Testis (tissue), 2 donors: Measurements from ENCODE around the gene TBX6.

Experiments
- POLR2A ChIP-seq: fragments of 450-650 bp; IDR thresholded peaks from one replicate; pipeline ENCODE4 v1.6.1; 2017; ENCODE audit warnings: antibody characterized with exemption, mild to moderate bottlenecking, moderate library complexity
- TF ChIP-seq, protein P1 (sequence below), 3 experiments: fragments of 450-650 bp in 2 of 3; fragments of 200-600 bp in 1 of 3; sonication (generic) in 1 of 3; IDR thresholded peaks; one replicate each; pipeline ENCODE4 v1.5.1; 2016 to 2019; ENCODE audit warnings: antibody characterized with exemption in 3 of 3, mild to moderate bottlenecking in 2 of 3, moderate library complexity in 1 of 3

DNA sequence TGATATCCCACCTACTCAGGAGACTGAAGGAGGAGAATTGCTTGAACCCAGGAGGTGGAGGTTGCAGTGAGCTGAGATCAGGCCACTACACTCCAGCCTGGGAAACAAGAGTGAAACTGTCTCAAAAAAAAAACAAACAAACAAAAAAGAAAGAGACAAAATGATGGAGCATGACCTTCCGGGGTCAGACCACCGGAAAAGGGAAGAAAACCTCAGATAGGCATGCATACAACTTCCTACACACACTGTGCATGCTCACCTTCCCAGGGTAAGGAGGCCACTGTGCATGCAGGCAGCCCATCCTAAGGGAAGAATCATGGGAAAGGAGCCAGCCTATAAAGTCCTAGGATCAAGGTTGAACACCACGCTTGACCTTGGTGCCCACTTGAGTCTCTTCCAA lies 40.9 kb upstream of the TBX6 start:
- TF ChIP-seq, protein P1, sequence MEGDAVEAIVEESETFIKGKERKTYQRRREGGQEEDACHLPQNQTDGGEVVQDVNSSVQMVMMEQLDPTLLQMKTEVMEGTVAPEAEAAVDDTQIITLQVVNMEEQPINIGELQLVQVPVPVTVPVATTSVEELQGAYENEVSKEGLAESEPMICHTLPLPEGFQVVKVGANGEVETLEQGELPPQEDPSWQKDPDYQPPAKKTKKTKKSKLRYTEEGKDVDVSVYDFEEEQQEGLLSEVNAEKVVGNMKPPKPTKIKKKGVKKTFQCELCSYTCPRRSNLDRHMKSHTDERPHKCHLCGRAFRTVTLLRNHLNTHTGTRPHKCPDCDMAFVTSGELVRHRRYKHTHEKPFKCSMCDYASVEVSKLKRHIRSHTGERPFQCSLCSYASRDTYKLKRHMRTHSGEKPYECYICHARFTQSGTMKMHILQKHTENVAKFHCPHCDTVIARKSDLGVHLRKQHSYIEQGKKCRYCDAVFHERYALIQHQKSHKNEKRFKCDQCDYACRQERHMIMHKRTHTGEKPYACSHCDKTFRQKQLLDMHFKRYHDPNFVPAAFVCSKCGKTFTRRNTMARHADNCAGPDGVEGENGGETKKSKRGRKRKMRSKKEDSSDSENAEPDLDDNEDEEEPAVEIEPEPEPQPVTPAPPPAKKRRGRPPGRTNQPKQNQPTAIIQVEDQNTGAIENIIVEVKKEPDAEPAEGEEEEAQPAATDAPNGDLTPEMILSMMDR (IDR thresholded peaks at IDR 0.05) = no peak
- no peak for TF ChIP-seq POLR2A
